CD4-positive, alpha-beta T cell treated with Interleukin-2 at 100 ng/mL for 4 hours (primary cell): ENCODE measurements around the gene RFC4.
"Not testable (repeated sequence)": the region's sequence is repeated elsewhere in the genome, so short reads cannot be mapped to it uniquely, and the experiment has no call there.

Source experiments
- DNase-seq: peaks from one replicate; pipeline ENCODE4 v3.0.0-alpha.2; 2020; ENCODE audit warnings: low spot score

RFC4 gene

GRCh38 chr3:186806089-186807055, at the start of gene RFC4:
Gene RFC4 (minus strand): TSS chr3:186806482. CDS start chr3:186804713, 1,769 bp downstream.
- DNase-seq: peak; percentile 80

GRCh38 chr3:186854954-186855353, 48.7 kb upstream of the RFC4 start:
- no peak for DNase-seq

DNA sequence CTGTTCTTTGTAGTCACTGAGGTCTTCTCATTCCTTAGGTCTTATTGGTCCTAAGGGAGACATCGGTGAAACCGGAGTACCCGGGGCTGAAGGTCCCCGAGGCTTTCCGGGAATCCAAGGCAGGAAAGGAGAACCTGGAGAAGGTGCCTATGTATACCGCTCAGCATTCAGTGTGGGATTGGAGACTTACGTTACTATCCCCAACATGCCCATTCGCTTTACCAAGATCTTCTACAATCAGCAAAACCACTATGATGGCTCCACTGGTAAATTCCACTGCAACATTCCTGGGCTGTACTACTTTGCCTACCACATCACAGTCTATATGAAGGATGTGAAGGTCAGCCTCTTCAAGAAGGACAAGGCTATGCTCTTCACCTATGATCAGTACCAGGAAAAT, 47.9 kb upstream of the RFC4 start:
- DNase-seq: no peak

DNA sequence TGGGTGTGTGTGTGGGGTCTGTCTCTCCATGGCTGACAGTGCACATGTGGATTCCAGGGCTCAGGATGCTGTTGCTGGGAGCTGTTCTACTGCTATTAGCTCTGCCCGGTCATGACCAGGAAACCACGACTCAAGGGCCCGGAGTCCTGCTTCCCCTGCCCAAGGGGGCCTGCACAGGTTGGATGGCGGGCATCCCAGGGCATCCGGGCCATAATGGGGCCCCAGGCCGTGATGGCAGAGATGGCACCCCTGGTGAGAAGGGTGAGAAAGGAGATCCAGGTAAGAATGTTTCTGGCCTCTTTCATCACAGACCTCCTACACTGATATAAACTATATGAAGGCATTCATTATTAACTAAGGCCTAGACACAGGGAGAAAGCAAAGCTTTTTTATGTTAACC, 46.7 kb upstream of the RFC4 start:
- DNase-seq: no peak

- DNase-seq: not testable (repeated sequence)
Measured at GRCh38 chr3:186851835-186852234, 45.6 kb upstream of the RFC4 start.

DNA sequence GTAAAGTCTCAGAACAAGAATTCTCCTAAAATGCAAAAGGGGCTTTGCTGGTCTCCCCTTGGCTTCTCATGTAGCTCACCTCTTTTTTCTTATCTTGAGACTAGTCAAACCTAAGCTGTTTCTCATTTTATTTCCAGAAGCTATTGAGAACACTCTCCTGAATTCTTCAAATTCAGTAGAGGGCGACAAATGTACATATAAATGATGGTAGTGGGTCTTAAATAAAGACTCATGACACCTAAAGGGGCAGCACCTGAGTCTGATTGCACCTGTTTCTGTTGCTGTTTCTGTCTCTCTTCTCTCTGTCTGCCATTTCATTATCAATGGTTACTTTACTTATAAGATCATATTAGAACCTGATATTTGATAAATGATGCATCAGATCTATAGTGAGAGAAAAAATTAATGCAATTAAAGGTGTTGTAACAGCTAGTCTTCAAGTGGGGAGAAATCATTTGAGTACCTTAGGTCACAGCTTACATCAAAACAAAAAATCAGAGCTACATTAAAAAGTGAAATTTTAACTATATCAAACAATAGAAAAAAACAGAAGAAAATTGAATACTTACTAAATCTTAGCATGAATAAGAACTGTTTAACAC, 43.2 kb upstream of the RFC4 start:
- DNase-seq: peak; percentile 75

GRCh38 chr3:186847437-186847836, 41.2 kb upstream of the RFC4 start:
- no peak for DNase-seq

DNA sequence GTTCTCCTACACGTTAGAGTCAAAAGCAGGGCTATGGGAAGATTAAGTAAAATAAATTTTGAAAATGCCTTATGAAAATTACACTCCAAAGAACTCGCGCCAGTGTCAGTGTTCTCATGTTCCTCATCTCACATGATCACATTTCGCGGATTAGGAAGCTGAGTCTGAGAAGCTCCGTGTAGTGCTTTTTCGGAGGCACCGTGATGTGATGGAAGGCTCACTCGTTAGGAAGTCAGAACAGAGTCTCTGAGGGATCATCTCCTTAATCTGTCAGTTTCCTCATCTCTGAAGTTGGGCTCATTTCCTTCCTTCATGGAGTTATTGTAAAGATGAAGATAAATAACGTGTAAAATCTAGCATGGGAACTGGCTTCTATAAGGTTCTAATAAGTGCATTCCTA, 39.5 kb upstream of the RFC4 start:
- no peak for DNase-seq

- DNase-seq: no peak
Measured at GRCh38 chr3:186844908-186845307, 38.6 kb upstream of the RFC4 start.

- DNase-seq: no peak
Measured at GRCh38 chr3:186843039-186843432, 36.8 kb upstream of the RFC4 start.

DNA sequence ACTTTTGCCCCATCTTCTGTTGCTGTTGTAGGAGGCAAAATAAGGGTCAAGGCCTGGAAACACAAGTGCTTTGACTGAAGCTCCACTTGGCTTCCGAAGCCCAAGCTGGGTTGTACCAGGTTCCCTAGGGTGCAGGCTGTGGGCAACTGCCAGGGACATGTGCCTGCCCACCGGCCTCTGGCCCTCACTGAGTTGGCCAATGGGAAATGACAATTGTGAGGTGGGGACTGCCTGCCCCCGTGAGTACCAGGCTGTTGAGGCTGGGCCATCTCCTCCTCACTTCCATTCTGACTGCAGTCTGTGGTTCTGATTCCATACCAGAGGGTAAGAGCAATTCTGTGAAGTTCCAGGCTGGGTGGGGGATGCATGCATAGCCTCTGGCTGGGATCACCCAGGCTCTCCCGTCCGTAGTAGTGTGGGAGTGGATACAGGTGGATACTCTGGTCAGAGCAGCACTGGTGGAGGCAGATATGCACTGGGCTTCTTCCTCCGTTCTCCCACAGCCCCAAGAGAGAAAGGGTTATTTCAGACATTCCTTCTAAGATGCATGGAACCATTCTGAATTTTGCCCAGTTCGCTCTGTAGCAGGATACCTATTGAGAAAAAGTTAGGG, 36.2 kb upstream of the RFC4 start, which contains the start of gene ADIPOQ:
ADIPOQ (plus strand) TSS at position 285 of the 613 bp plus-strand sequence. CDS start 10,349 bp downstream, outside the sequence.
- DNase-seq: no peak

DNA sequence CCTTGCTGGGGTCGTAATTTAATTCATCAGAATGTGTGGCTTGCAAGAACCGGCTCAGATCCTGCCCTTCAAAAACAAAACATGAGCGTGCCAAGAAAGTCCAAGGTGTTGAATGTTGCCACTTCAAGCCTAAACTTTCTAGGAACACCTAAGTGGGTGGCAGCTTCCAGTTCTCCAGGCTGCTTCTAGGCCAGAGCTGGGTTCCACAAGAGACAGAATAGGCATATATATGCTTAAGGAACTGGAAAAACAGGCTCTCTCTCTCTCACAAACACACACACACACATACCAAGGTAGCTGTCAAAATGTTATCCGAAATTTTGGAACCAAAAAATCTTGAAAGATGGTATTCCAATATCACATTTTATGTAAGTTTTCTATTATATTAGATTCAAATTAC, 35.3 kb upstream of the RFC4 start:
- no peak for DNase-seq

GRCh38 chr3:186839874-186840641, 33.8 kb upstream of the RFC4 start:
- no peak for DNase-seq

DNA sequence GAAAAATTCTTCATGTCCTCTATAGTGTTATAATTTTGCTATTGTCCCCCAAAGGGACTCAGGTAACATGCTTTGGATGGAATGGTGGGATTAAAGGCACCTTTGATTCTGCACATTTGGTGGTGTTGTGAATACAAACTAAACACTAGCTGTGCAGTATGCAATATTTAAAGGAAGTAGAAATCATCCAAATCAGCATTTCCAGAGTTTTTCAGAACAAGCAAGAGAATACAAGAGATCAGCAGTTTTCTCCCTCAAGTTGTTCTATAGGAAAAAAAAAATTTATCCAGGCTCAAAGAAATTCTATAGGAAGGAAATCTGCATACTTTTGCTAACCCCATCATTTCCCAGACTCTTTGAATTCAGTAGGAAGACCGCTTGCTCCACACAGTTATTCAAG, 26.0 kb upstream of the RFC4 start:
- DNase-seq: no peak

GRCh38 chr3:186831798-186832197, 25.5 kb upstream of the RFC4 start:
- no peak for DNase-seq

- DNase-seq: no peak
Measured at GRCh38 chr3:186828340-186828739, 22.1 kb upstream of the RFC4 start.

- peak; percentile 87 for DNase-seq
Measured at GRCh38 chr3:186826976-186827857, 20.9 kb upstream of the RFC4 start.

DNA sequence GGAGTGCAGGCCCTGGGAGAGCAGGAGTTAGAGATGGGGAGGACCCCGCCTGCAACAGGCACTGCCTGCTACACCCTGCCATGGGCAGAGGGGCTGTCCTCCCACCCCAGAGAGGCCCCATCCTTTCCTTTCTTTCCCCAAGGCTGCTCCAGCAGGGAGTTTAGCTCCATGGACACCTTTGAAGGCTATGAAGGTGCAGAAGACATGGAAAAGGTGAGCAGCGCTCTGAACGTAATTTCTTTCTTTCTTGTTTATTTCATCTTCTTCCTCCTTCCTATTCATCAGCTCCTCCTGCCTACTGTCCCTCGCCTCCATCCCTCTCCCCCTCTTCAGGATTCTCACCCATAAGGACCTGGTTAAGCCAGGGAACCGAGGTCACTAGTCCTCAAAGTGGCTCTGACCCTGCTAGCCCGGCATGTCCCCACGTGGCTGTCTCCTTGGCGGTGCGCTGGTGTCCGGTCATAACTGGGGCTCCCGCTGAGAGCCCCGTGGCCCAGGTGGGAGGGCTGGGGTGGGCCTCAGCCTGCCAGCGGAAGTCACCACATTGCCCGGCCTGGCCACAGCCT, 20.2 kb upstream of the RFC4 start:
- DNase-seq: no peak

GRCh38 chr3:186825872-186826409, 19.7 kb upstream of the RFC4 start:
- DNase-seq: no peak

GRCh38 chr3:186825294-186825821, 19.1 kb upstream of the RFC4 start:
- DNase-seq: no peak
